NCI-H2227 treated with DMSO at 0.1 percent for 48 hours (cell line): Measurements from ENCODE around the gene TLE3.

Experiments used
- DNase-seq: peaks from one replicate; lab custom pipeline; 2025; lab: John Stamatoyannopoulos, UW

The TLE3 gene

GRCh38 chr15:70002897-70003296, 94.8 kb downstream of the TLE3 start:
- DNase-seq, result no peak

GRCh38 chr15:70001859-70002258, 95.9 kb downstream of the TLE3 start:
- DNase-seq, result no peak

- no peak for DNase-seq
These were observed 98.2 kb downstream of the TLE3 start for GRCh38 chr15:69999392-70000085.

GRCh38 chr15:69998541-69999391, 99.0 kb downstream of the TLE3 start:
- DNase-seq, result no peak

GRCh38 chr15:69997813-69998212, 99.9 kb downstream of the TLE3 start:
- DNase-seq, result no peak
